Thyroid gland (tissue), 4 donors: ENCODE measurements around the gene GEMIN5.

Experiments
- POLR2A ChIP-seq, 2 donors: fragments of 450-650 bp; IDR thresholded peaks; one replicate each; pipeline ENCODE4 v1.6.1; 2017; ENCODE audit warnings: antibody characterized with exemption in 2 of 2, mild to moderate bottlenecking in 2 of 2, moderate library complexity in 1 of 2
- TF ChIP-seq, protein P1 (sequence below), 6 experiments: fragments of 200-600 bp in 3 of 6; fragments of 450-650 bp in 3 of 6; sonication (generic) in 3 of 6; IDR thresholded peaks; one replicate each; pipeline ENCODE4 v1.5.1; 2016 to 2019; ENCODE audit warnings: antibody characterized with exemption in 6 of 6, mild to moderate bottlenecking in 2 of 6, inconsistent platforms in 1 of 6, moderate library complexity in 1 of 6

DNA sequence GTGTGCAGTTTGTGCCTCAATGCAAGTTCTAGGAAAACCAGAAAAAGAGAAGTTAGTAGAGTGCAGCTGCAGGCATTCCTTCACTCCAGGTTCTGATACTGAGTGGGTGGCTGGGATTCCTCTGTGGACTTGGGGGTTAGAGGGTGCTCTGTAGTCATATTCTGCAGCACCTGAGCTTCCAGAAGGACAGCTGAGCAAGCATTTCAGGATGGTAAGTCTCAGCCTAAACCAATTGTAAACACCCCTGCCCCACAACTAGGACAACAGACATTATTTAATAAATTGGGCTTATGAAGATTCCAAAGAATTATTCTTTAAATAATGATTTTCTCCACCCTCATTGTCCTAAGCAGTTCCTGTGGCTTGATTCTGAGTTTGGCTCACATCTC lies 96.7 kb downstream of the GEMIN5 start:
- TF ChIP-seq, protein P1, sequence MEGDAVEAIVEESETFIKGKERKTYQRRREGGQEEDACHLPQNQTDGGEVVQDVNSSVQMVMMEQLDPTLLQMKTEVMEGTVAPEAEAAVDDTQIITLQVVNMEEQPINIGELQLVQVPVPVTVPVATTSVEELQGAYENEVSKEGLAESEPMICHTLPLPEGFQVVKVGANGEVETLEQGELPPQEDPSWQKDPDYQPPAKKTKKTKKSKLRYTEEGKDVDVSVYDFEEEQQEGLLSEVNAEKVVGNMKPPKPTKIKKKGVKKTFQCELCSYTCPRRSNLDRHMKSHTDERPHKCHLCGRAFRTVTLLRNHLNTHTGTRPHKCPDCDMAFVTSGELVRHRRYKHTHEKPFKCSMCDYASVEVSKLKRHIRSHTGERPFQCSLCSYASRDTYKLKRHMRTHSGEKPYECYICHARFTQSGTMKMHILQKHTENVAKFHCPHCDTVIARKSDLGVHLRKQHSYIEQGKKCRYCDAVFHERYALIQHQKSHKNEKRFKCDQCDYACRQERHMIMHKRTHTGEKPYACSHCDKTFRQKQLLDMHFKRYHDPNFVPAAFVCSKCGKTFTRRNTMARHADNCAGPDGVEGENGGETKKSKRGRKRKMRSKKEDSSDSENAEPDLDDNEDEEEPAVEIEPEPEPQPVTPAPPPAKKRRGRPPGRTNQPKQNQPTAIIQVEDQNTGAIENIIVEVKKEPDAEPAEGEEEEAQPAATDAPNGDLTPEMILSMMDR (IDR thresholded peaks at IDR 0.05) = no peak
- TF ChIP-seq POLR2A (IDR thresholded peaks at IDR 0.05) = no peak
